Osteoblast (primary cell): ENCODE measurements around the gene CRBN. TPM values are rescaled to one million over a fixed set of nuclear protein-coding genes. Genes with fewer than 3 reads are reported as not detected.

ENCODE experiments used
- DNase-seq: peaks from one replicate; pipeline ENCODE4 v3.0.0; 2011; ENCODE audit warnings: low spot score, mixed read lengths; ENCODE audit not compliant: insufficient read length; ENCODE audit errors: missing footprints
- H2AFZ ChIP-seq: 2 replicates; pipeline ENCODE4 v1.6.0; 2011; ENCODE audit warnings: mild to moderate bottlenecking, low read length
- H3K27ac ChIP-seq: 2 replicates; pipeline ENCODE4 v1.5.1; 2011; ENCODE audit warnings: mild to moderate bottlenecking, low read depth, low read length, moderate library complexity
- H3K27me3 ChIP-seq: 2 replicates; pipeline ENCODE4 v1.6.0; 2012; ENCODE audit warnings: mild to moderate bottlenecking, control low read depth, inconsistent platforms, low read length, moderate library complexity; ENCODE audit not compliant: insufficient read depth
- H3K36me3 ChIP-seq: 2 replicates; pipeline ENCODE4 v1.5.1; 2011; ENCODE audit warnings: mild to moderate bottlenecking, low read length, control low read depth, moderate library complexity; ENCODE audit not compliant: insufficient read depth
- H3K4me1 ChIP-seq: 2 replicates; pipeline ENCODE4 v1.5.1; 2011; ENCODE audit warnings: mild to moderate bottlenecking, low read length, control low read depth, moderate library complexity; ENCODE audit not compliant: insufficient read depth
- H3K4me2 ChIP-seq: 2 replicates; pipeline ENCODE4 v1.6.0; 2011; ENCODE audit warnings: mild to moderate bottlenecking, low read length; ENCODE audit not compliant: insufficient read depth
- H3K4me3 ChIP-seq: fragments of 200-600 bp; sonication (generic); 3 replicates; pipeline ENCODE4 v1.5.1; 2012; ENCODE audit warnings: mild to moderate bottlenecking, low read length, inconsistent platforms; ENCODE audit not compliant: insufficient read depth
- H3K79me2 ChIP-seq: 2 replicates; pipeline ENCODE4 v1.6.0; 2012; ENCODE audit warnings: mild to moderate bottlenecking, low read length, control low read depth, inconsistent platforms; ENCODE audit not compliant: insufficient read depth
- H3K9me3 ChIP-seq: 2 replicates; pipeline ENCODE4 v1.5.1; 2011; ENCODE audit warnings: low read depth, low read length, control low read depth
- H4K20me1 ChIP-seq: 2 replicates; pipeline ENCODE4 v1.6.0; 2012; ENCODE audit warnings: mild to moderate bottlenecking, low read length, control low read depth; ENCODE audit not compliant: insufficient read depth
- total RNA-seq: library from RNA; depleted of rRNA; stranded (reverse); fragments of >200 nt; gene quantifications from 2 replicates; pipeline ENCODE4 v1.2.3, GENCODE V29; 2012
- TF ChIP-seq, protein P1 (sequence below): IDR thresholded peaks from 2 replicates; pipeline ENCODE4 v1.5.1; 2011; ENCODE audit warnings: mild to moderate bottlenecking, low read depth, low read length, moderate library complexity; ENCODE audit errors: extremely low read depth

Gene CRBN
- total RNA-seq, 1 donor: 76.0 TPM

DNA sequence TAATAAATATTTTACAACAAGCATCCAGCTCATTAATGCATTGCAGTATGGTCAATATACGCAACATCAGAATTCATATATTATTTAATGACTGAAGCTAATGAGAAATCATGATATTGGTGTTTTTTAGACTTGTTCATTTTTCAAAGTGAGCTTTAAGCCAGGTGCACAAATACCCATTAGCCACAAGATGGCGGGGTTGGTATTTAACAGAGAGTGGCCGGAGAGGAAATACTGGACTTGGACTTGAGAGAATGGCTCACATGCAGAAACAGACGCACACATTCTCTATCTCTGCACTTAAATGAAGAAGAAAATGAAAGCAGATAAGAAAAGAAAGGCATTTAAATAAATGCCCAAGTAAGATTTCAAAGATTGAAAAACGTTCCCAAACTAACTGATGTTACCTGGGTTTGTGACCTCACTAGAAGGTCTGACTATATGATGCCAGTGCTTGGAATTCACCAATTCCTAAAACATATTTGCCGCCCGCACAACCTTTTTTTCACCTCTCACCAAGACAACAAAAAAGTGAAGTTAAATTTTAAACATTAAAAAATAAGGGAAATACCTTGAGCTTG is 21.2 kb upstream of the CRBN start:
- peak; percentile 83 for DNase-seq
- TF ChIP-seq, protein P1, sequence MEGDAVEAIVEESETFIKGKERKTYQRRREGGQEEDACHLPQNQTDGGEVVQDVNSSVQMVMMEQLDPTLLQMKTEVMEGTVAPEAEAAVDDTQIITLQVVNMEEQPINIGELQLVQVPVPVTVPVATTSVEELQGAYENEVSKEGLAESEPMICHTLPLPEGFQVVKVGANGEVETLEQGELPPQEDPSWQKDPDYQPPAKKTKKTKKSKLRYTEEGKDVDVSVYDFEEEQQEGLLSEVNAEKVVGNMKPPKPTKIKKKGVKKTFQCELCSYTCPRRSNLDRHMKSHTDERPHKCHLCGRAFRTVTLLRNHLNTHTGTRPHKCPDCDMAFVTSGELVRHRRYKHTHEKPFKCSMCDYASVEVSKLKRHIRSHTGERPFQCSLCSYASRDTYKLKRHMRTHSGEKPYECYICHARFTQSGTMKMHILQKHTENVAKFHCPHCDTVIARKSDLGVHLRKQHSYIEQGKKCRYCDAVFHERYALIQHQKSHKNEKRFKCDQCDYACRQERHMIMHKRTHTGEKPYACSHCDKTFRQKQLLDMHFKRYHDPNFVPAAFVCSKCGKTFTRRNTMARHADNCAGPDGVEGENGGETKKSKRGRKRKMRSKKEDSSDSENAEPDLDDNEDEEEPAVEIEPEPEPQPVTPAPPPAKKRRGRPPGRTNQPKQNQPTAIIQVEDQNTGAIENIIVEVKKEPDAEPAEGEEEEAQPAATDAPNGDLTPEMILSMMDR: peak; percentile 78
- no peak overlapping the region for H3K4me2 ChIP-seq
- no peak overlapping the region for H3K27ac ChIP-seq
- H2AFZ ChIP-seq: no peak overlapping the region
- H3K4me1 ChIP-seq: no peaks in the 10 kb centered on the region
- no peak overlapping the region for H3K4me3 ChIP-seq
- H3K79me2 ChIP-seq: no peaks in the 10 kb centered on the region
- H4K20me1 ChIP-seq: no peaks in the 10 kb centered on the region
- no peaks in the 10 kb centered on the region for H3K36me3 ChIP-seq
- no peaks in the 10 kb centered on the region for H3K27me3 ChIP-seq
- no peaks in the 10 kb centered on the region for H3K9me3 ChIP-seq

DNA sequence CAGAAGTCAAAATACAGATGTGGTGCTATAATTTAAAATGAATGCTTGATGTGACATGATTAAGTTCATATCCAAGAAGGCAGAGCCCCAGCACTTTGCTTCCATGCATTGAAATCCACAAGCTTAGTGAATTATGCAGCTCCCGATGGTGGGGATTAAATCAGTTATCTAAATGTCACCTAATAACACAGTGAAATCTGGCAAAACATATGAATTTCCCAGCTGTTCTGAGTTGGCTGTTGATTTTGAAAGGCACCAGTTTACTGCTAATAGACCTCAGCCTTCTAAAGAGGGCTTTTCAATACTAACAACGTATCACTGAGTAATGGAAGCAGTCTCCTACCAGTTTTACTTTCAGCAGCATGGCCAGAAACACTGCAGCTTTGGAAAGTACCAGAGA is 19.8 kb upstream of the CRBN start:
- H3K9me3 ChIP-seq: no peaks in the 10 kb centered on the region
- no peak overlapping the region for H3K27ac ChIP-seq
- no peak overlapping the region for H3K4me2 ChIP-seq
- no peaks in the 10 kb centered on the region for H3K36me3 ChIP-seq
- TF ChIP-seq, protein P1: no peak
- H4K20me1 ChIP-seq: no peaks in the 10 kb centered on the region
- H3K4me1 ChIP-seq: no peaks in the 10 kb centered on the region
- DNase-seq: no peak
- no peaks in the 10 kb centered on the region for H3K79me2 ChIP-seq
- no peak overlapping the region for H2AFZ ChIP-seq
- no peak overlapping the region for H3K4me3 ChIP-seq
- H3K27me3 ChIP-seq: no peaks in the 10 kb centered on the region

DNA sequence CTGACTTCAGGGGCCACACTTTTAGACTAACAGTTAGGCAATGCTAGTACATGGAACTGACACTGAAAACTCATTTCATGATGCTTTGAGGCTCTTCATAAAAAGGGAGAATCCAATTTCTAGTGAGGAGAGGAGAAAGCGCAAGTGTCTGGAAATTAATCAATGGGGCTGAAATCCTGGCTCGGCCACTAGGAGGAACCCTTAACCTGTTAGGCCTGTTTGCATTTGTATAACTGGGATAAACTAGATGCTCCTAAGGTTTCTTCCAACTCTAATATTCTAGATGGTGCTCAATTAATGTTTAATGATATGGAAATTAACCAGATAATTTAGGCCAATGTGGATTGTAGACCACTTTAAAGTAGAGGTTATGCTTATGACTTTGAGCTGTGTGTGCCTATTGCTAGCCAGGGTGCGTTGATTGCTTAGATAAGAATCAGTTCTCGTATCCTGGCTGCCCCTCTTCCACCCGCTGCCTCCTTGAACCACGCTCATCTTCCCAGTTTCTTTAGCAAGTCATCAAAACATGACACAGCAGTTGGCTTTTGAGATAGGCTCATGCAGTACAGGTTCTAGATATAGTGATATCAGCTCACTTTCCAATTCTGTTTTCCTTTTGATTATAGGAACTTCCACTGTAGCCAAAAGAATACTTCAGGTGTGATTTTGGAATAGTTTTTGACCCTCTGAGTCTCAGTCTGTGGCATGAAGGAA is 16.8 kb upstream of the CRBN start:
- Histone ChIP-seq H3K36me3 (no peaks in the 10 kb centered on the region), H4K20me1 (no peaks in the 10 kb centered on the region), H3K4me2 (no peak overlapping the region), H2AFZ (no peak overlapping the region), H3K4me3 (no peak overlapping the region), H3K9me3 (no peaks in the 10 kb centered on the region), H3K4me1 (no peaks in the 10 kb centered on the region), H3K27ac (no peak overlapping the region), H3K27me3 (no peaks in the 10 kb centered on the region), H3K79me2 (no peaks in the 10 kb centered on the region)
- TF ChIP-seq, protein P1: peak; percentile 49
- no peak for DNase-seq

DNA sequence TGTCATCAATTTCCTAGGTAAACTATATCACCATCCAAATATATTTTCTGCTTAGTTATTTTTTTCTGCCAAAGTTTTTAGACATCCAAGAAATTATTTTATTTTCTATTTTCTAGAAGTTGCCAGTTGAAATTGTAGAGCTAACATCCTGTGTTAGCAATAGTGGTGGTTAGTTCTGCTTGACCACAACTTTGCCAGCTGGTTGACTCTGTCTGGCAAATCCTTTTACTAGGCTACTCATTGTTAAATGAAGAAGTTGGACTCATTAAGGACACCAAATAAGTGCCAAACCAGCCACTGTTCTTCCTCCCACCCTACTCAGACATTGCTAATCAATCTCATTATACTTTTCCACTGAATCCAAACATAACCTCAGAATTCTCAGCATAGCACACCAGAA is 15.4 kb upstream of the CRBN start:
- no peaks in the 10 kb centered on the region for H3K27me3 ChIP-seq
- H2AFZ ChIP-seq: no peak overlapping the region
- TF ChIP-seq, protein P1: no peak
- H3K27ac ChIP-seq: no peak overlapping the region
- no peak overlapping the region for H3K4me3 ChIP-seq
- no peaks in the 10 kb centered on the region for H4K20me1 ChIP-seq
- H3K79me2 ChIP-seq: no peaks in the 10 kb centered on the region
- no peak for DNase-seq
- no peaks in the 10 kb centered on the region for H3K9me3 ChIP-seq
- no peaks in the 10 kb centered on the region for H3K36me3 ChIP-seq
- H3K4me2 ChIP-seq: no peak overlapping the region
- H3K4me1 ChIP-seq: no peaks in the 10 kb centered on the region
